ENCODE results near the gene MFAP3.

- no peak for TF ChIP-seq EZH2phosphoT487 (IDR thresholded peaks at IDR 0.05; ENCODE audit: insufficient read depth, low read depth)
- no peak for TF ChIP-seq EZH2 (IDR thresholded peaks at IDR 0.05; ENCODE audit: insufficient read depth, poor library complexity, severe bottlenecking)
Measured at GRCh38 chr5:154039458-154039829, 677 bp downstream of the MFAP3 start.
